HG03378 (cell line): ENCODE results near the gene PSG1.
"Not testable (repeated sequence)": the region's sequence is repeated elsewhere in the genome, so short reads cannot be mapped to it uniquely, and the experiment has no call there.

Experiments
- ATAC-seq: cut with Tn5 transposase; IDR thresholded peaks from one replicate; pipeline ENCODE4 v1.9.1; 2021; ENCODE audit warnings: mild to moderate bottlenecking, moderate library complexity; ENCODE audit not compliant: unreplicated experiment

The PSG1 gene

GRCh38 chr19:42831221-42832019 is 48.1 kb downstream of the PSG1 start:
- no peak for ATAC-seq

- not testable (repeated sequence) for ATAC-seq
Observed at GRCh38 chr19:42821306-42821977, 58.1 kb downstream of the PSG1 start.

- not testable (repeated sequence) for ATAC-seq
Observed at GRCh38 chr19:42819960-42820650, 59.4 kb downstream of the PSG1 start.

- no peak for ATAC-seq
Observed at GRCh38 chr19:42816894-42817293, 62.6 kb downstream of the PSG1 start.
